Activated naive CD4-positive, alpha-beta T cell treated with anti-CD3 and anti-CD28 coated beads, Interleukin-2, amount 50 U/mL, for 24 hours (primary cell): ENCODE results near the gene WNT9B.

ENCODE experiments used
- H3K27ac Mint-ChIP-seq: one replicate; pipeline ENCODE4 v1.8.0; 2021; ENCODE audit warnings: mild to moderate bottlenecking, mixed read lengths
- H3K27me3 Mint-ChIP-seq: one replicate; pipeline ENCODE4 v1.8.0; 2021; ENCODE audit warnings: mixed read lengths
- H3K36me3 Mint-ChIP-seq: one replicate; pipeline ENCODE4 v1.8.0; 2021; ENCODE audit warnings: mixed read lengths
- H3K4me1 Mint-ChIP-seq: one replicate; pipeline ENCODE4 v1.8.0; 2021; ENCODE audit warnings: mixed read lengths
- H3K4me3 Mint-ChIP-seq: one replicate; pipeline ENCODE4 v1.8.0; 2021; ENCODE audit warnings: mild to moderate bottlenecking, mixed read lengths
- H3K9me3 Mint-ChIP-seq: one replicate; pipeline ENCODE4 v1.8.0; 2021; ENCODE audit warnings: mixed read lengths

The WNT9B gene, protein sequence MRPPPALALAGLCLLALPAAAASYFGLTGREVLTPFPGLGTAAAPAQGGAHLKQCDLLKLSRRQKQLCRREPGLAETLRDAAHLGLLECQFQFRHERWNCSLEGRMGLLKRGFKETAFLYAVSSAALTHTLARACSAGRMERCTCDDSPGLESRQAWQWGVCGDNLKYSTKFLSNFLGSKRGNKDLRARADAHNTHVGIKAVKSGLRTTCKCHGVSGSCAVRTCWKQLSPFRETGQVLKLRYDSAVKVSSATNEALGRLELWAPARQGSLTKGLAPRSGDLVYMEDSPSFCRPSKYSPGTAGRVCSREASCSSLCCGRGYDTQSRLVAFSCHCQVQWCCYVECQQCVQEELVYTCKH

DNA sequence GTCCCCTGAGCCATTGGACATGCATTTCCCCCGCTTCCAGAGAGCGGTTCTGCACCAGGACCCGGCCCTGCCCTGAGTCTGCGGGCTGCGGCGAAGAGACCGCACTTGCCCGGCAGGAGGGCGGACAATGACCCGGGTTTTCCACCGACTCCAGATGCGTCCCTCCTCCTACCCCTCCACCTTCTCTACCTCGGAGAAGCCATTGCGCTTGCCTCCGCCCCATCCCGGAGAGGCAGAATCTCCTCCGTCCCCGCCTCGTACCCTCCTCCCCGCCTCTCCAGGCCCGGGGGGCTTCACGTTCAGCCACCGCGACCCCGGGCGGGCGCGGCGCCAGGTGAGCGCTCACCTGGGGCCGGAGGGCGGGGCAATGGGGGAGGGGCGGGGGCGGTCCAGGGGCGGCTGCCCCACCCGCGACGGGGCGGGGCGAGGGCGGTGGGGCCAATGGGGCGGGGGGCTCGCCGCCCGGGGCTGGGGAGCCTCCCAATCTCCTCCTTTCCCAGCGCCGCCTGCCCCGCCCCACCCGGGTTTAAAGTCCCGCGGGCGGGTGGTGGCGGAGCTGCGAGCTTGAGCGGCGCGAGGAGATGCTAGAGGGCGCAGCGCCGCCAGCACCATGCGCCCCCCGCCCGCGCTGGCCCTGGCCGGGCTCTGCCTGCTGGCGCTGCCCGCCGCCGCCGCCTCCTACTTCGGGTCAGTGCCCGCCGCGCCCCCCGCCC lies at the start of gene WNT9B:
WNT9B (plus strand) TSS at position 555 of the 713 bp plus-strand sequence; CDS start at position 611, 56 bp downstream.
- no peaks in the 10 kb centered on the region for H3K36me3 Mint-ChIP-seq
- H3K9me3 Mint-ChIP-seq: no peaks in the 10 kb centered on the region
- H3K4me1 Mint-ChIP-seq: peaks cover 8% of the 10 kb centered on the region
- H3K4me3 Mint-ChIP-seq: peak within 1 kb of the TSS; percentile 66
- no peak within 1 kb of the TSS for H3K27ac Mint-ChIP-seq
- H3K27me3 Mint-ChIP-seq: peaks cover 48% of the 10 kb centered on the region

DNA sequence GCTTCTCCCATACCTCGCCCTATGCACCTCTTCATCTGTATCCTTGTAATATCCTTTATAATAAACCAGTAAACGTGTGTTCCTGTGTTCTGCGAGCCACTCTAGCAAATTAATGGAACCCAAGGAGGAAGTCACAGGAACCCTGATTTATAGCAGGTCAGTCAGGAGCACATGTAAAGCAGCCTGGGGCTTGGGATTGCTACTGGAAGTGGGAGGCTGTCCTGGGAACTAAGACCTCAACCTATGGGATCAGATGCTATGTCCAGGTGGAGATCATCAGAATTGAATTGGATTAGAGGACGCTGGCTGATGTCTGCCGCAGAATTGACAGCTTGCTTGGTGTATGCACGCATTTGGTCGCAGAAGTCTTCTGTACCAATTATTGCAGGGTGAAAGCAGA lies 48.6 kb upstream of the WNT9B start:
- Mint-ChIP-seq H3K9me3 (no peaks in the 10 kb centered on the region), H3K4me1 (no peaks in the 10 kb centered on the region), H3K36me3 (no peaks in the 10 kb centered on the region), H3K27ac (no peak overlapping the region), H3K27me3 (no peaks in the 10 kb centered on the region), H3K4me3 (no peak overlapping the region)

DNA sequence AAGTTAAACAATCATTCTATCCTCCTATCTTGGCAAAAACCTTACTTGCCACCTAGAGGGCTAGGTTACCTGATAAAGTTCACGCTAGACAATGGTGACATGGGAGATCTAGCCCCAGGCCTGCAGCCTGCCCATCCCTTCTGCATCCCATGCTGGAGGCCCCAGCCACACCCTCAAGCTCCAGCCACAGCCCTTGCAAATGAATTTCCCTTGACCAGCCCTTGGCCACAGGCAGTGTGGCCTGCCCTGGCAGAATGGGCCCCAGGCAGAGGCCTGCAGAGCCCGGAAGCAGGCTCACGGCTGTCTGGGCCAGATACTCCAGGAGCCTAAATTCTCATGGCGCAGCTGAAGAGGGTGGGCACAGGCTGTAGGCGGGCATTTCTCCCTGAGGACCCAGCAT lies 47.8 kb upstream of the WNT9B start:
- H3K36me3 Mint-ChIP-seq: no peaks in the 10 kb centered on the region
- H3K27ac Mint-ChIP-seq: no peak overlapping the region
- H3K4me1 Mint-ChIP-seq: no peaks in the 10 kb centered on the region
- no peak overlapping the region for H3K4me3 Mint-ChIP-seq
- H3K27me3 Mint-ChIP-seq: no peaks in the 10 kb centered on the region
- H3K9me3 Mint-ChIP-seq: no peaks in the 10 kb centered on the region

DNA sequence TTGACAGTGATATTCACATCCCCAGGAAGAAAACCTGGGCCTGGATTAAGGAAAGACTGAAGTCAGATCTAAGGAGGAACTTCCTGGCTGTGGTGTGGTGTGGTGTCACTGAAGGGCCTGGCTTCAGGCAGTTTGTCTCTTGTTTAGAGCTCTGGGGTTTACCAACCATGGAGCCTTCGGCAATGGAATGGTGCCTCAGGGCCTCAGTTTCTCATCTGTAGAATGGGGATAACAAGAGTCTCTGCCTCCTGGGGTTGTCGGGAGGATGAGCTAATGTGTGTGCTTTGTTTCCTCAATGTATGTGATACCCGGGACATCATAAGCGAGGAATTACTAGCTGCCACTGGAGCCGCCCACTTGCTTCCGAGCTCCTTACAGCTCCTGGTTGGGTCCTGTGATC lies 45.6 kb upstream of the WNT9B start:
- H3K27me3 Mint-ChIP-seq: peaks cover 1% of the 10 kb centered on the region
- no peak overlapping the region for H3K4me3 Mint-ChIP-seq
- H3K36me3 Mint-ChIP-seq: no peaks in the 10 kb centered on the region
- no peaks in the 10 kb centered on the region for H3K4me1 Mint-ChIP-seq
- no peaks in the 10 kb centered on the region for H3K9me3 Mint-ChIP-seq
- no peak overlapping the region for H3K27ac Mint-ChIP-seq

DNA sequence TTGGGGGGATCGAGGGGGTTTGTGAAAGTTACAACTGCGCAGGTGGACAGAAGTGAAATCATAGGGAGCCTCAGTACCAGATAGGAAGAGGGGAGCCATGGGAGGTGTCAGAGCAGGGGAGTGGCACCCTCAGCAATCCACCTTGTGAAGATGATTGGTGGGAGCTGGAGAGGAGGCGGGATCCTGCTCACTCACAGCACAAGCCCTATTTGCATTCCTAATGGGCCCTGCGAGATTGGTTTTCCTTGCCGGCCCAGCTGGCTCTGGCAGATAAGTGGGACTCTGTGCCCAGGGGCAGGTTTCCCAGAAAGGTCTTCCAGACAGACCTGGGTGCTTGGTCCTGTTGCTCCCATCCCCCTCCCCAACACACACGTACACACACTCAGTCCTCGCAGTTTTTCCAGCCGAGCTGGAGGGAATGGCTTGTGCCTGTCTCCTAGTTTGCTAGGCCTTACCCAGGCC lies 42.2 kb upstream of the WNT9B start:
- H3K27me3 Mint-ChIP-seq: peaks cover 21% of the 10 kb centered on the region
- H3K27ac Mint-ChIP-seq: no peak overlapping the region
- H3K4me1 Mint-ChIP-seq: no peaks in the 10 kb centered on the region
- H3K4me3 Mint-ChIP-seq: no peak overlapping the region
- H3K9me3 Mint-ChIP-seq: no peaks in the 10 kb centered on the region
- no peaks in the 10 kb centered on the region for H3K36me3 Mint-ChIP-seq

DNA sequence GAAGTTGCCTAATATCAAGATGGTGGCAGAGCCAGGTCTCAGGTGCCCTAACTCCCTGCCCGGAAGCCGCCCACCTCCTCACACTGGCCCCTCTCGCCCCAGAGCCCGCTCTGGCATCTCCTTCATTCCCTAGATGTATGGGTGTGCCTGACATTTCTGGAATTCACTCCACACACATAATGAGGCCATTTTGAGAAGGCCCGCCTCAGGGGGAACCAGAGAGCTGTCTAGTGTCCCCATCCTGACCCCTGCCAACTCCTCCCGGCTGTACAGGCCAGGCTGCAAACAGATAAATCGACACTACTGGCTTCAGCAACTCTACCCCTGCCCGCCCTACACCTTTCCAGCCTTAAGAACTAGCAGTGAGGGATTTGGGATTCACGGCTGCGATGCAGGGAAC lies 40.5 kb upstream of the WNT9B start:
- no peaks in the 10 kb centered on the region for H3K4me1 Mint-ChIP-seq
- H3K27ac Mint-ChIP-seq: no peak overlapping the region
- no peak overlapping the region for H3K4me3 Mint-ChIP-seq
- H3K36me3 Mint-ChIP-seq: no peaks in the 10 kb centered on the region
- H3K9me3 Mint-ChIP-seq: no peaks in the 10 kb centered on the region
- H3K27me3 Mint-ChIP-seq: peaks cover 33% of the 10 kb centered on the region

DNA sequence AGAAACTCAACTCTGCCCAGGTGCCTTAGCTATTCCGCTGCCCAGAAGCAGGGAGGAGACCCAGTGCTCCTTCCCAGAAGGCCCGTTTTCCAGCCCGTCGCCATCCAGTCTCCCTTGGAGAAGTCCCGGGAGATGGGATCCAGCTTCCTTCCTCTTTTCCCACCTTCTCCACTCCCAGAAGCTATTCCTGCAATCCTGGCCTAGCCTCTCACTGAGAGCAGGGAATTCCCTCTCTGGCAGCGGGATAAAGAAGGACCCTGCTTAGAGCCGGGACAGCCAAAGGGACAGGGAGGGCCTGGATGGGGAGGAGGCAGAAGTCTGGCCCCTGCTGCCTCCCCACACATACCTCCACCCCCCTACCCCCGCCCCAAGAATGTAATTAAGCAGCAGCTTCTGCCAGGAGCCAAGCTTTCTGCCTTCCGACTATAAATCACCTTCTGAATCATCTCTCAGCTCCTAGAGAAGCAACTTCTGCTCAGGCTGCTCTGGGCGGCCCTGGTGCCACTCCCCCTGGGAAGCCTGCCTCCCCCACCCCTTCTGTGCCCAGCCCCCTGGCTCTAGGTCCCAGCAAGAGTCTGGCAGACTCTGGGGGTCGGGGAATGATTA lies 39.3 kb upstream of the WNT9B start:
- H3K4me3 Mint-ChIP-seq: no peak overlapping the region
- H3K27me3 Mint-ChIP-seq: peaks cover 43% of the 10 kb centered on the region
- no peaks in the 10 kb centered on the region for H3K36me3 Mint-ChIP-seq
- H3K4me1 Mint-ChIP-seq: peaks cover 1% of the 10 kb centered on the region
- no peak overlapping the region for H3K27ac Mint-ChIP-seq
- no peaks in the 10 kb centered on the region for H3K9me3 Mint-ChIP-seq

DNA sequence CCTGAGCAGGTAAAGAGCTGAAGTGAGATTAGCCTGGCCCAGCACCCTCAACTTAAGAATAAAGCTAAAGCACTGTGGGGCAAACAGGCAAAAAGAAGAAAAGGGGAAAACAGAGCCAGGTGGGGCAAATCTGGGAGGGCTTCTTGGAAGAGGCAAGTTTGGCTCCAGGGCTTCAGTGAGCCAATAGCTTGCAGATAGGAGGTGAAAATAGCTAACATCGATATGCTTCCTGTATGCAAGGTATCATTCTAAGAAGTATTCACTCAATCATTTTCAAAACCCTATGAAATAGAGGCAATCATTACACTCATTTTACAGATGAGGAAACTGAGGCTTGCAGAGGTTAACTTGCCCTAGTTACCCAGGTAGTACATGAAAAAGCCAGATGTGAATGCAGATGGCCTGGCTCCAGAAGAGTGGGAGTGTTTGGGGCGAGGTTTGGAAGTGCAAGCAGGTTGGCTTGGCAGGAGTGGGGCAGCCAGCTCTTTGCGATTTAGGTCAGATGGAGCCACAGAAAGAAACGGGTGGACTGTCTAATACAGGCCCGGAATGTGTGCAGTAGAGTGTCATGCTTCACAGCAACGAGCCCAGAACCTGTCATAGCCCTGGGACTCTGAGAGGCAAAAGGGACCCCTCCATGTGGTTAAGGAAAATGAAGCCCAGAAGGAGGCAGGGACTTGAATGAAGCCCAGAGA lies 38.6 kb upstream of the WNT9B start:
- peaks cover 7% of the 10 kb centered on the region for H3K4me1 Mint-ChIP-seq
- no peaks in the 10 kb centered on the region for H3K9me3 Mint-ChIP-seq
- no peak overlapping the region for H3K27ac Mint-ChIP-seq
- H3K4me3 Mint-ChIP-seq: no peak overlapping the region
- H3K27me3 Mint-ChIP-seq: peaks cover 49% of the 10 kb centered on the region
- H3K36me3 Mint-ChIP-seq: no peaks in the 10 kb centered on the region

DNA sequence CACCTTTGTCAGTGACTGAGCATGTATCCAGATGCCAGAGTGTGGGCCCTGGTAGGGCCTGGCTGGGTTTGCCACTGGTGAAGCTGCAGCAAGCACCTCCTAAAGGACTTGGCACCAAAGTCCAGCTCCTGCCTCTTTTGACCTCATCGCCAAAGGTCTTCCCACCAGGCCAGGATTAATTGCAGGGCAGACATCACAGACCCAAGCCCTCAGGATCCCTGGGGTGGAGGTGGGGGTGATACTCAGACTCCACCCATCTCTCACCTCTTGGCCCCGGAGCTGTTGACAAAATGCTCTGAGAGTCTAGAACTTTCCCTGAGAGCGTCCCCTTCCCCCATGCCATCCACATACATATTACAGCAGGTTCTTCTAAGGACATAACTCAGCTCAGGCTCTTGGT lies 37.5 kb upstream of the WNT9B start:
- Mint-ChIP-seq H3K9me3 (no peaks in the 10 kb centered on the region), H3K36me3 (no peaks in the 10 kb centered on the region), H3K27me3 (peaks cover 53% of the 10 kb centered on the region), H3K27ac (no peak overlapping the region), H3K4me3 (no peak overlapping the region), H3K4me1 (peaks cover 10% of the 10 kb centered on the region)

DNA sequence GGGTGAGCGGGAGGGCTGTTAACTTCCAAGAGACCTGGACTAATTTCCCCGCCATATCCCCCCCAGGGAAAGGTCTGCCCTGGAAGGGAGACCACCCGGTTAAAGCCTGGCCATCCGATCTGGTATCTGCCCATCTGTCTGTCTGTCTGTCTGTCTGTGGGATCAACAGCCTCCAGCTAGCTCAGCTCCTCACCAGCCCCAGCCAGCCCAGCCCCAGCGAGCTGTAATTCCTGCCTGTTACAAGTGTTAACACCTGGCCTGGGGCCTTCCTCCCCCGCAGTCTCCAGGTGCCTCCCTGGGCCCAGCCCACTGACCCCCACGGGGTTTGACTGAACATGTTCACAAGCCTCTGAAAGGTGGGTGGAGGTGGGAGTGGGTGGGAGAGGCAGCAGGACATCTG lies 36.9 kb upstream of the WNT9B start:
- no peak overlapping the region for H3K4me3 Mint-ChIP-seq
- no peak overlapping the region for H3K27ac Mint-ChIP-seq

DNA sequence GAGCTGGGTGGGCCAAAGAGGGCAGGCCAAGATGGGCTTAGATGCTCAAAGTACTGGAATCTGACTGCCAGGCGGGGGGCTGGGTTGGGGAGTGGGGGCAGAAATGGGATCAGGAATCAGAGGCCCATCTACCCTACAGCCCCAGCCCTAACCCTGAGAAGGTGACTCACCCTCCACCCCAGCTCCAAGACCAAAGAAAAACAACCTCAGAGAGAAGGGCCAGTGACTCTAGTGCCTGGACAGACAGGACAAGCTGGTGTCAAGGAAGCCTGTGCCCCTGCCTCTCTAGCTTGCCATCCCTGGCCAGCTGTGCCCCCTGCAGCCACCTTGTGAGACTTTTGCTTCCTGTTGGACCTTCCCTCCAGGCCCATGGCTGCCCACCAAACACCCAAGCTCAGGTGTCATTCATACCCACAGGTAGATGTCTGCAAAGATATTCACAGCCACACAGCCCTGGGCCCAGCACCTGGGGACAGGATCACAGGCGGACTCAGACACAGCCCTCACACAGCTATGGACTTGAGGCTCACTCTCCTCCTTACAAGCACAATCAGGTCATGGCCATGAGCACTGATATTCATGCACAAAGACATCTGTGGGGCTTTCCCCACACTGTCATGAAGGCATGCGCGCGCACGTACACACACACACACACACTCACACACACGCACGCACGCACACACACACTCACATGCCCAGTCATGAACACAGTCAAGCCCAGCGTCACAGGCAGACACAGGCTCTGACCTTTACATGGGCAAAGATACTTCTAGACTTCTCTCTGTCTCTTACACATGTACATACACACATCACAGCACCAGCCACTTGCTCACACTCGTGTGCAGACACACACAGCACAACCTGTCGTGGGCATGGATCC lies 35.7 kb upstream of the WNT9B start:
- Mint-ChIP-seq H3K4me1 (peaks cover 10% of the 10 kb centered on the region), H3K27ac (no peak overlapping the region), H3K27me3 (peaks cover 61% of the 10 kb centered on the region), H3K4me3 (no peak overlapping the region), H3K9me3 (no peaks in the 10 kb centered on the region), H3K36me3 (no peaks in the 10 kb centered on the region)

More for the DNA sequence above, 36.9 kb upstream of the WNT9B start:
- Mint-ChIP-seq H3K9me3 (no peaks in the 10 kb centered on the region), H3K4me1 (peaks cover 10% of the 10 kb centered on the region), H3K27me3 (peaks cover 55% of the 10 kb centered on the region), H3K36me3 (no peaks in the 10 kb centered on the region)

DNA sequence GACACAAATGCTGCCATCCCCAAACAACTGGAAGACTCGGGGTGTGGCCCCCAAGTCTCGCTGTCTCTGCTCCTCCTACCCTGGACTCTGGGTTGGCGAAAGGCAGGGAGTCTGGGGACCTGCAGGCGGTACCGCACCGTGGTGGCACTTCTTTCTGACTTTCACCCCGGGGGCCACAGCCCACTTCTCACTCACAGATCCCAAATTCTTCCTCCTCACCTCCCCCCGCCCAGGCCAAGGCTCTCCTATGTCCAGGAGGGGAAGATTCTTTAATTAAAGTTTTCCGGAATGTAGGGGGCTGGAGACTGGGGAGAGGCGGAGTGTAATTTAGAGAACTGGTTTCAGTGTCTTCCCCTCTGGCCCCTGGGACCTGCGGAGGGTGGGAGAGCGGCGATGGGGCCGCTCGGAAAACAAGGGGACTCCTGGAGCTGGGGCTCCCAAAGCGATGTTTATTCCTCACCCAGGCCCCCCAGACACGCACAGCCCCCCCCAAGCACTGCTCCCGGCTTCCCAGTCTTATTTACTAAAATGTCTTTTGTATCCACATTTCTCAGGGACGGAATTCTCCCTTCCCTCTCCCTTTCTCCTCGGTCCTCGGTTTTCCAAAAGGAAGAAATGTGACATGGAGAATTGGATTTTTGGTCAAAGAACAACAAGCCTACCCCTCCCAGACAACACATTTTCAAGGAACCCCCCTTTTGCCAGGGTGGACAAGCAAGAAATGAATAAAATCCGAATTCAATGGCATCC lies 34.1 kb upstream of the WNT9B start:
- Mint-ChIP-seq H3K9me3 (no peaks in the 10 kb centered on the region), H3K27me3 (peaks cover 69% of the 10 kb centered on the region), H3K36me3 (no peaks in the 10 kb centered on the region), H3K4me1 (peaks cover 10% of the 10 kb centered on the region), H3K27ac (no peak overlapping the region), H3K4me3 (peak overlapping the region; percentile 74)

DNA sequence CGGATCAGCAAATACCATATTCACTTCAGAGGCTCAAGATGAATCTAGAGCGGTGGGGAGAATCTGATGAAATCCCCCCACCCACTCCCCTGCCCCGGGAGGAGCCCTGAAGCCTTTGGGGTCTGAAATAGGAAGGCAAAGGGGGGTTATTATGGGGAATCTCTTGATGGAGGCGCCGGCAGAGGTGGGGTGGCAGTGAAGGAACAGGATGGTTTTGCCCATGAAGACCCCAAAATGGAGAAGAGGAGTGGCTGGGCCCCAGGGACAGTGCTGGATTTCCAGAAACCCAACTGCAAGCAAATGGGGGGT lies 33.5 kb upstream of the WNT9B start:
- Mint-ChIP-seq H3K36me3 (no peaks in the 10 kb centered on the region), H3K27me3 (peaks cover 67% of the 10 kb centered on the region), H3K9me3 (no peaks in the 10 kb centered on the region), H3K27ac (no peak overlapping the region), H3K4me1 (peaks cover 10% of the 10 kb centered on the region), H3K4me3 (peak overlapping the region; percentile 74)

DNA sequence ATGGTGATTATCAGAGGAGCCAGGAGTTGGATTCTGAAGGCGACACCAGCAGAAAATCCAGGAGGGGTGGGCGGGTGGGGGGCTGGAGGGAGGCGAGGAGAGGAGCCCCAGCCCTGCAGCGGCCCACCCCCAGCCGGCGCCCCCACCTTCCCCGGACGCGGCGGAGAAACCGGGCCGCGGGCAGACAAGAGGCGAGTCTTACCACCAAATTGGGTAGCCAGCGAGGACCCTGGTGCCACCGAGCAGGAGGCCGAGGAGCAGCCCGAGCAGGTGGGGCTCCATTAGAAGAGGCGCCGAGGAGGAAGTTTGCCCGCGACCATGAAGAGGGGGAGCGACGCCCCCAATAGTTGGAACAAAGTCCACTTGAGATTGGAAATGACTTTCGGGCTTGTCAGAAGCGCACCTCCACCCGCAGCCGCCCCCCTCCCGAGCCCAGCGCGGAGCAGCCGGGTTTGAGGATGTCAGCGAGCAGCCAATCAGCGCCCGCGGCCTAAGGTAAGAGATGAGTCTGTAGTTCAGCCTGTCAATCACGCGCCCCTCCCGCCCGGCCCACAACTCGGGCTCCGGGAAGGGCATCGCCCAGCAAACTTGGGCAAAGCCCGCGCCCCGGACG lies 33.0 kb upstream of the WNT9B start, which contains the start of gene WNT3:
WNT3 (minus strand) TSS at position 377 of the 613 bp plus-strand sequence; CDS start at position 282, 95 bp downstream.
- Mint-ChIP-seq H3K9me3 (no peaks in the 10 kb centered on the region), H3K4me3 (peak within 1 kb of the TSS; percentile 78), H3K27ac (no peak within 1 kb of the TSS), H3K36me3 (no peaks in the 10 kb centered on the region), H3K27me3 (peaks cover 62% of the 10 kb centered on the region), H3K4me1 (peaks cover 10% of the 10 kb centered on the region)
